ENCODE data around the gene FAM174C.

FAM174C gene

DNA sequence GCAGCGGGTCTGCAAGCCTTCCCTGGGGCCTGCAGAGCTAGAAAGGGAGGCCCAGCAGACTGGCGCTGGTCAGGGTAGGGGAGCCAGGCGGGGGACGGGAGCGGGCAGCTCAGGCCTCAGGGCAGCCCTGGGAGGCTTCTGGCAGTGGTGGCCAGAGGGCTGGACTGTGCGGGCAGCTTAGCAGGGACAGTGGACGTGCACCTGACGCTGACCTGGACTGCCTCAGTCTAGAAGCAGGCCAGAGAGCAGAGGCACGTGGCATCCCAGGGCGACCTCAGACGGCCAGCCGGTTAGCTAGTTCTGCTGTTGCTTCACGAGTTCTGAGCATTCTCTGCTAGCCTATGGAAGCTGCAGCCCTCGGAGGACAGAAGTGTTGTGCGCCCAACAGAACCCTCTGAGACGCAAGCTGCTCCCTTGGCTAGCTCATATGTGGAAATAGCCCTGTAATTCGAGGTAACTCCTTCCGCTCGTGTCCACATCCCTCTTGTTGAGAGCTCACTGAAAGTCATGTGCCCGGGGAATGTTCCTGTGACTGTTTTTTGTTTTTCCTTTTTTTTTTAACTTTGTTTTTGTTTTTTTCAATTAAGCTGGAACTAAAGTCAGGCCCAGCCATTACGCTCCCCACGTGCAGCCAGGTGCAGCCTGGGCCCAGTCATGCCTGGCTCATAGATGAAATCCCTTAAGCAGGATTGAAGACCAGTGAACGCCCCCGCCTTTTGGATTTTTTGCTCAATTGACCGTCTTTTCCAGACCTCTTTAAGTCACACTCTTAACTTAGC lies 1.9 kb upstream of the FAM174C start:
- no peak for DNase-seq (ENCODE audit: low read depth, low spot score)

DNA sequence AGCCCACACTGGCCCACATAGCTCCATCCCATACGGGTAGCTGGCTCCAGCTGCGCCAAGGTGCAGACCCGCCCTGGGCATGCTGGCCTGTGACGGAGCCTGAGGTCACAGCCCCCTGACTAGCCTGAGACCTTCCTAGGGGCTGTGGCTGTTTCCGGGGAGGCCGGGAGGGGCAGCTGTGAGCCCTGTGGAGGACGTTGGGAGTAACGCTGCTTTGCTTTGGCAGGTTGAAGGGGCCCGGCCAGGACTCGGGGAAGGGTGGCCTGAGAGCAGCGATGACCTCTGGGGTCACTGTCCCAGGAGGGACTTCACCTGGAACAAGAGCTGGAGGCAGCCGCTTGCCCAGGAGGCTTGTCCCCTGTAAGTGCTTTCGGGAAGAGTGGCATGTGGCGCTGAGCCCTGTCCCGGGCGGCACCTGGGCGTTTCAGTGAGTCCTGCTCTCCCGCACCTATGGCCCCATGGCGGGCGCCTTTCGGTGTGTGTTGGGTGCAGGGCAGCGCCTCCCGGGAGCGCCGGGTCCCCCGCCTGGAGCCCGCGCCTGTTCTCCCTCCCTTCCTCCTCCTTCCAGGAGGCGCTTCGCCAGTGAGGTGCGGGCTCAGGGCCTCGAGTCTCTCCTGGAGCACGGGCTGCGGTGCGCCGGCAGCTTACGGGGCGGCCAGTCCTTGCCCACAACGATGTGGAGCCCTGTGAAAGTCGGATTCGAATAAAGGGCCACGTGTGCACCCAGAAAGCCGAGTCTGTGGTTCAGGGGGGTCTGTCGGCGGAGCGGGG lies 1.1 kb upstream of the FAM174C start:
- no peak for DNase-seq (ENCODE audit: low read depth, low spot score)

DNA sequence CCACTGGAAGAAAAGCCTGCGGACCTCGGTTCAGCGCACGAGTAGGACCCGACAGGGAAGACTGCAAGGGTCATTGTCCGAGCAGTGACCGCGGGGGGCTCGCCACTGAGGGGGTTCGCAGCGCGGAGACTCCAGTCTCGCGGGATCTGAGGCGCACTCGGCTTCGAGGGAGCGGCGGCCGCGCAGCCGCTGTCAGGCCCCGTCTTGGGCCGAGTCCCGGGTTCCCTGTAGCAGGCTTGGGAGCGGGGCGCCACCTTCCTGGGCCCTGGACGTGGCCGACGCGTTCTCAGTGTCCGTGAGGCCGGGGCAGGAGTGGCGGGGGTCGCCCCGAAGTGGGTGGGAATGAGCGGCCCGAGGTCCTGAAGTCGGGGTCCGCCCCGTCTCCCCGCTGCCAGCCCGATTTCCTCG lies 474 bp upstream of the FAM174C start:
- DNase-seq (ENCODE audit: low read depth, low spot score) = no peak

DNA sequence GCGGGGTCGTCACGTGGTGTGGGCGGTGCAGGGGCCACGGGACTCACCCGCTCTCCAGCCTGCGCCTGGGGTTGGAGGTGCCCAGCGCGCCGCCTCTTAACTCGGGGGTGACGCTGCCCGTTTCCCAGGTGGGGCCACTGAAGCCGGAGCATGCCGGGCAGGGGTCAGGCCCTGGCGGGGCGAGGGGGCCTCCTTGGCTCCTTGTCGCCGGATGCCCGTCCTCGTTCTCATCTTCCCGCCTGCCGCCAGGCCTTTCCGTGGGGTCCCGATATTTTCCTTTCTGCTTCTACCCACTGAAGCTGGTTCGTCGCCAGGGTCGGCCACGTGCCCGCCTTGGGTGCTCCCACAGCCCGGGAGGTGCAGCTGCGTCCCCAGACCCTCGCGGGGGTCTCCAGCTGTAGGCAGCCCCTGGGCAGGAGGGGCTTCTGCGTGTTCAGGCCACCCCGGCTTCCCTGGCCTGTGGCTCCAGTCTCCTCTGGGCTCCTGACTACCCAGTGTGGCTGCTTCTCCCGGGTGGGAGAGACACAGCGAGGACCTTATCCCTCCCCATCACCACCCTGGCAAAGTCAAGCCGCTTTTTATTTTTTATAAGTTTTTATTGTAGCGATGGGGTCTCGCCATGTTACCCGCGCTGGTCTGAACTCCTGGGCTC lies 772 bp downstream of the FAM174C start:
- no peak for DNase-seq (ENCODE audit: low read depth, low spot score)

DNA sequence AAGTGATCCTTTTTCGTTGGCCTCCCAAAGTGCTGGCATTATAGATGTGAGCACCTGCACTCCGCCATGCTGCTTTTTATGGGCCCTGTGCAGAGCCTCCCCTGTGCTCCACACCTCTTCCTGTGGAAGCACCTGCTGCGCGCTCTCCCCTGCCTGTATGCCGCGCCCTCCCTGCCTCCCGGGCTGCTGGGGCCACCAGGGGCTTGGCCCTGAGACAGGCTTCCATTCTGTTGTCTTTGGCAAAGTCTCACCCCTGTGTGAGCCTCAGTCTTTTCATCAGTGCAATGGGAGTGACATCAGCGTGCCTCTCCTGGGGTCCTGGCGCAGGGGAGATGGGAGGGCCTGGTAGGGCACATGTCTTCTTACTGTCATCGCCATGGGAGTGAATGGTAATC lies 1.3 kb downstream of the FAM174C start:
- no peak for DNase-seq (ENCODE audit: low read depth, low spot score)

DNA sequence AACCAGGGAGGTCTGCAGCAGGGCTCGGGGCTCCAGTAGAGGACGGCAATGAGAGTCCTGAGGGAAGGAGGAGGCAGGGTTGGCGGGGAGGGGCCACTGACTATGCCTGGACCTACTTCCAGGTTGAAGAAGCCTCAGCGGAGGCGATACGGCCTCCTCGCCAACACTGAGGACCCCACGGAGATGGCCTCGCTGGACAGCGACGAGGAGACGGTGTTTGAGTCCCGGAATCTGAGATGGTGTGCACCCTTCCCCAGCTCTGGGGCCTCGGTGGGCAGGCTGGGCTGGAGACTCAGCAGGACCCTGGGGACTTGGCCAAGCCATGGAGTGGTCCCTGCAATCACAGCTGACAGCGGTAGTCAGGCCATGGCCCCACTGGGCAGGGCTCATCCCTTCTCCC lies 1.7 kb downstream of the FAM174C start:
- DNase-seq (ENCODE audit: low read depth, low spot score) = no peak

DNA sequence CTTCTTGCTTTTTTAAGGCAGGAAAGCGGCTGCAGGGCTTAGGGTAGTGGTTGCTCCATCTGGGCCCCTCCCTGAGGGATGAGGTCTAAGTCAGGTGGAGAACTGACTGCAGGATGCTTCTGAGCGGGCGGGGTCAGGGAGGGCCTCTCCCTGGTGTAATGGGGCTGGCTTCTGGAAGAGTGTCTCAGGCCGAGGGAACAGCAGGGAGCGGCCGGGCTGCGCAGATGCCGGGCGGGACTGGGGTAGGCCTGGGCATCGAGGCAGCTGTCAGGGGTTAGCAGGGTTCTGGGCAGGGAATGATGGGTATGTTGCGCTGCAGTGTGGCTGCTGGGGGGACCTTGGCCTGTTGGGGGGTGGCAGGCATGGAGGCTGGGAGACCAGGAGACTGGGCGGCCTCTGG lies 2.7 kb downstream of the FAM174C start:
- no peak for DNase-seq (ENCODE audit: low read depth, low spot score)

DNA sequence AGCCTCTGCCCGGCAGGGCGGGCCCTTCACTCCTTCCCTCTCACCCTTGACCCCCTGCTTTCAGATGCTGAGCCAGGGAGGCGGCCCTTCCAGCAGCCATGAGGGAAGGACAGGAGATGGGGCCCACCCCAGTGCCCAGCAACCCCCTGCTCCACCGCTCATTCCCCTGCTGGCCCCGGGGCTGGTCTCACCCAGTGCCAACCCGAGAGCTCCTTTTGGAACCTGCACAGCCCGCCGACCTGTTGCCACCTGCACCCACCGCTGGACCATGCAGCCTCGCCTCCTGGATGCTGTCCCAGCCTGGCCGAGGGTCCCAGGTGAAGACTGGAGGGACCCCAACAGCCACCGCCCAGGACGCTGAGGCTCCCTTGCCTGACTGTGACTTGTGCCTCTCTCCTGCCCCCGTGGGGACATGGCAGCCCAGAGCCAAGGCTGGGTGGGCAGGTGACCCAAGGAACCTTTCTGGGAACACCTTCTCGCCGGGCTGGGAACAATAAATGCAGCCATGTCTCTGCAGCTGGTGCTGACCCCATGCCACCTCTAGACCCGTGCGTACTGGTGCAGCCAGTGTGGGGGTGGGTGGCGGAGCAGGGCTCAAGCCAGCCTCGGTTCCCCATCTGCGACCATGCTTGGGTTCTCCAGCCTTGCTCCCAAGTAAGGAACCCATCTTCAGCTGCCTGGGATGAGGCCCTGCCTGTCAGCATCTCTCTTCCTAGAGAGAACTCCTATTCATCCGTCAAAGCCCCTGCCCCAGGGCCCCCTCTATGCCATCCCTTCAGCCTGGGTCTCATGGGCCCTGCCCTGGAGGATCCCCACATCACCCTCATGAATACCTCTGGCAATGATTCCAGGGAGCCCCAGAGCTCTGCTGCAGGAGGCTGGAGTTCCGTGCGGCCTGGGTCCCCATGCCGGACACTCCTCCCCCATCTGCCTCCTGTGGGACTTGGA lies 3.7 kb downstream of the FAM174C start:
- no peak for DNase-seq (ENCODE audit: low read depth, low spot score)

DNA sequence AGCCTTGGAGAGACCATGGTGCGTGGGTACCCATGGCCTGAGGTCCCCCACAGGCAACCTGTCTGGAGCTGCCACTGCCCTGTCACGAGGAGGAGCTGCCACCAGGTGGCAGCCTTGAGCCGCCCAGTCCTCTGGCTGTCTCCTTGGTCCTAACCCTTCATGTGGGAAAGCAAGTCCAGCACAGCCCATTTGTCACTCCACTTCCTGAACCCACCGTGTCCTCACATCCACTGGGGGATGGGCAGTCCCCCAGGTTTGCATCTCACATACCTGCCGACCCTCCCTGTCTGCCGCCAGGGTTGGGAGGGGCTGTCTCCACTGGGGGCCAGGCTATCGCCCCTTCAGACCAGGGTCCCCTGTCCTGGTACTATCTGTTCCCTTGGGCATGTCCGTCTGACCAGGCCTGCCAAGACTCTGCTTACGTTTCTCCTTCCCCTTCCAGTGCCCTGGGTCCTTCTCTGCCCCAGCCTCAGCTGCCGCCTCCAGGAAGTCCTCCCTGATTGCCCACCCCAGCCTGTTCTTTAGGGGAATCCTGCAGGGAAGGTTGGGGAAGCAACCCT lies 4.5 kb downstream of the FAM174C start:
- DNase-seq (ENCODE audit: low read depth, low spot score) = no peak

DNA sequence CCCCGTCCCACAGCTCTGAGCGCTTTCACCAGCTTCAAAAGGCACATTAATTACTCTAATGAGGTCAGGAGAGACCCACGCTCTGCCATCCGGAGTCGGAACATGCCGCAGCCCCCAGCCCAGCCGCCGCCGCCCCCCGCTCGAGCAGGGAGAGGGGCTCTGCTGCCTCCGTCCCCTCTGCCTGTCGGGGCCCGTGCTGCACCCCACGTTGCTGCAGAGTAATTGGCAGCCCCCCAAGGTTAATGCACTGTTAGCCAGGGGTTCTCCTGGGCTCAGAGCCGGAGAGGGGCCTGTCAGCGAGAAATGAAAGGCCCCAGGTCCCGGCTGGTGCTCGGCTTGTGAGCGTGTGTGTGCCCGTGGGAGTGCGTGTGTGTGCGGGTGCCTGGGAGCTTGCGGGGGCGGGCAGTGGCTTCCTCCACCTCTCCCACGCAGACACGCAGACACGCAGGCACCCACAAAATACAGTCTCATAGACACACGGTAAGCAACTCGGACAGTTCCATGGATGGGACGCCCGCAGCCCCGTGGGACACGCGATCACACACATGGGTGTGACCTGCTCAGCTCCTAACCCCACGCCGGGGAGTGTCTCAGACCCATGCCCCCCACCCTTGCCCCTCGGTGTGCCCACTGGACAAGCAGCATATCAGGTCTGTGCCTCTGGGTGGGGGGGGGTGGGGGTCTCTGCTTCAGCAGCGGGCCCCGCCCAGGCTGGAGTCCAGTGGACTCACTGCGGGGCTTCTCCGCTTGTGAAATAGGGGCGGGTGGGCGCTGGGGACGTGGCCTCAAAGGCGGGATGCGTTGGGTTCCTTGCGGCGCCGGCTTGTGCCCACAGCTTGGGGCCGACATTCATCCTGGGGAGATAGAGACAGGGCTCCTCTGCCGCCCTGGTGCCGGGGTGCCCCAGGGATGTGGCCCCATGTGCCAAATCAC lies 5.6 kb downstream of the FAM174C start:
- no peak for DNase-seq (ENCODE audit: low read depth, low spot score)

DNA sequence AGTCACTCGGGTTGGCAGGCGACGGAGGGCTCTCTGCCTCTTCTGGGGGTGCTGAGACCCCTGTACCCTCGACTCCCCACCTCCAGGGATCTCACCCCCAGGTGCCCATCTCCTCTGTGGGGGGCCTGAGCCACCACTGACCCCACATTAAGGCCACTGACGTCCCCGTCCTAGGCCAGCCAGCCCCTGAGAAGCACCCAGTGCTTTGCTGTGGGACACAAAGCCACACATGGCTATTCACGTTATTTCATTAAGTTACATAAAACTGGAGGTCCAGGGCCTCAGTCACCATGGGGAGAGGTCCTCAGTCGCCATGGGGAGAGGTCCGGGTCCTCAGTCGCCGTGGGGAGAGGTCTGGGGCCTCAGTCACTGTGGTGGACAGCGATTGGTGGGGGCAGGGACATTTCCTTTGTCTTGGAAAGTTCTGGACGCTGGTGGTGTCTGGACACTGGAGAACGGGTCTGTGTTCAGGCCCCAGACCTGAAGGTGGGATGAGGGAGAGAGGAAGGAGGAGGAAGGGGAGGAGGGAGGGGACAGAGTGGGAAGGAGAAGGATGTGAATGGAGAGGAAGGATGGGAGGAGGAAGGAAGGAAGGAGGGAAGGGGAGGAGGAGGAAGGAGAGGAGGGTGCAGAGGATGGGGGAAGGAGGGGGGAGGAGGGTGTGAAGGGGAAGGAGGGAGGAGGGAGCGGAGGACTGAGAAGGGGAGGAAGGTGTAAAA lies 6.4 kb downstream of the FAM174C start:
- DNase-seq (ENCODE audit: low read depth, low spot score) = no peak

DNA sequence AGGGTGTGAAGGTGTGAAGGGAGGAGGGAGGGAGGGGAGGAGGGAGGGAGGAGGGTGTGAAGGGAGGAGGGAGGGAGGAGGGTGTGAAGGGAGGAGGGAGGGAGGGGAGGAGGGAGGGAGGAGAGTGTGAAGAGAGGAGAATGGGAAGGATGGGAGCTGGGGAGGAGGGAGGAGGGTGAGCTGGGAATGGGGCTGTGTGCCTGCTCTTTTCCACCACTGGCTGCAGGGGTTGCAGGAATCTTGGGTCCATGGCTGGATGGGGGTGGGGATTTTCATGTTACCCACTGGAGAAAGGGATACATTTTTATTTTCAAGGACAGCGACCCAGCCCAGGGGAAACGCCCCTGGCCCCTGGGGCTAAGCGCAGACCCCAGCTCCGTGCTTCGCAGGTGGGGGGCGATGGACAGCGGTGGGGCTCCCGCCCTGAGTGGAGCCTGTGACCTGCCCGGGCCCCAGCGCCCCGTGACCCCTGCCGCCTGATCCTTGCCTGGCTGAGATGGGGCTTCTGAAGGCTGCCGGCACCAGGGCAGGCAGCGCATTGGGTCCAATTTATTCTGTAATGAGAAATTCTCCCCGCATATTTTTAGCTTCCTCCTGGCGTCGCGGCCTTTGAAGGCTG lies 7.4 kb downstream of the FAM174C start:
- DNase-seq (ENCODE audit: low read depth, low spot score) = no peak

DNA sequence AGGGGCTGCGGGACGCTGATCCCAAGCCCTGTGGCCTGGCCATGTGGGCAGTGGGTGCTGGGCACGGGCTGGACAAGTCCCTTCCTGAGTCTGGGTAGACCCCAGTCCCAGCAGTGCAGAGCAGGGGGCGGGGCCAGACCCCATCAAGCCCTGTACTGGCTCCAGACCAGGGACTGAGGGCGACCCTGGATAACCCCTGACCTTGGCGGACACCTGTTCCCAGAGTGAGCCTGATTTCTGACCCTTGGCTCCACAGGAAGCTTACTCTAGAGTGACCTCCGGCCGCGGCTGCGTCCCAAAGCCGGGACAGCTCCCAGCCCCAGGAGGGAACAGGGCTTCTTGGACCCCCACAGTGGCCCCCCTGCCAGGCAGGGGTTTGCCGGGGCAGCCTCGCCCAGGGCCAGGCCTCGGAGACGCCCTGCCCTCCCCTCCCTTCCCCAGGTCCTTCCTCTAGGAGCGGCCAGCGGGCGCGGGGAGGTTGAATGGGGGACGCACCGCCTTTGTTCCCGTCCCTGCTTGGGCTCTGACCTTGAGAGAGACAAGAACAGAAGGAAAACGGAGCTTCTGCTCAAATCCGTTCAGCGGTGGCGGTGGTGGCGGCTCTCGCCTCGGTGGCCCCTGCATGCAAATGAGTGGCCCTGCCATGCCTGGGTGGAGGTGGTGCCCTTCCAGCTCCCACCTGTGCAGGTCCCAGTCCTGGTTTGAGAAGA lies 8.0 kb downstream of the FAM174C start:
- DNase-seq (ENCODE audit: low read depth, low spot score) = no peak

DNA sequence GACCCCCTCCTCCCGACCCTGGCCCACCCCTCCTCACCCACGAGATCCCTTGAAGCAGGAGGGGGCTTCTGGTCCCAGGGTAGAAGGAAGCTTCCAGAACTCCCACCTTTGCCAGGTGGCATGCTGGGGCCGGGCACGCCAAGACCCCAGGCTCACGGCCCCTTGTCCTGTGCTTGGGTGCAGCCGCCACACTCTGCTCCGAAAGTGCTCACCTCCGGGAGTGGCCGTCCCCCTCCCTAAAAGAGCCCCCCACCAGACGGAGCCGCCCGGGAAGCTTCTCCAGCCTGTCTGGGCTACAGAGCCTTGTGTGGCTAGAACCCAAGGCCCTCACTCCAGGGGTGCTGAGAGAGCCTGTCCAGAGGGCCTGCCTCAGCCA lies 8.6 kb downstream of the FAM174C start:
- no peak for DNase-seq (ENCODE audit: low read depth, low spot score)

DNA sequence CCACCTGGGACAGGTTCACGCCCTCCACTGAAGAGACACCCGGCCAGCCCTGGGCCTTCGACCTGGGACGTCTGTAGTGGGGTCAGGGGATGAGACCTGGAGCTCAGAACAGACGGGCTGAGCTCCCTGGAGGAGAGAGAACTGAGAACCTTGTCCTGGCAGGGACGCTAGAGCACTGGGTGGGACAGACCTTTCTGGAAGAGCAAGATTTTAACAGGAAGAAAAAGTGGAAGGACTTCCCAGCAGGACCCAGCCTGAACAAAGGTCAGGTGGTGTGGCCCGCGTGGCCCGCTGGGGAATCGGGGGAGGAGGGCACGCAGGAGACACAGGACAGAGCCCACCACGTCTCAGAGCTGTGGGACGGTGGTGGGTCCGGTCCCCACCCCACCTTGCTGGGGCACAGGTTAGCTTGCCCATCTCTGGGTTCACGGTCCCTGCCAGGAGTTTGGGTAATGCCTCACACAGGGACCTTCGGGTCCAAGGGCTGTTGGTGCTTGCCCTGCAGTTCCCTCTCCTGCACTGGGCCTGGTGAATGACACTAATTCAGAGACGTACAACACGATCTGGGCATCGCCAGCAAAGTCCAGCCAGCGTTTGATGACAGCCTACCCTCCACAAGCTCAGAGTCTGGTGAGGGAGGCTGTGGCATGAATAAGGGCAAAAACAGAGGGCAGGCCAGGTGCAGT lies 9.1 kb downstream of the FAM174C start:
- DNase-seq (ENCODE audit: low read depth, low spot score) = no peak

DNA sequence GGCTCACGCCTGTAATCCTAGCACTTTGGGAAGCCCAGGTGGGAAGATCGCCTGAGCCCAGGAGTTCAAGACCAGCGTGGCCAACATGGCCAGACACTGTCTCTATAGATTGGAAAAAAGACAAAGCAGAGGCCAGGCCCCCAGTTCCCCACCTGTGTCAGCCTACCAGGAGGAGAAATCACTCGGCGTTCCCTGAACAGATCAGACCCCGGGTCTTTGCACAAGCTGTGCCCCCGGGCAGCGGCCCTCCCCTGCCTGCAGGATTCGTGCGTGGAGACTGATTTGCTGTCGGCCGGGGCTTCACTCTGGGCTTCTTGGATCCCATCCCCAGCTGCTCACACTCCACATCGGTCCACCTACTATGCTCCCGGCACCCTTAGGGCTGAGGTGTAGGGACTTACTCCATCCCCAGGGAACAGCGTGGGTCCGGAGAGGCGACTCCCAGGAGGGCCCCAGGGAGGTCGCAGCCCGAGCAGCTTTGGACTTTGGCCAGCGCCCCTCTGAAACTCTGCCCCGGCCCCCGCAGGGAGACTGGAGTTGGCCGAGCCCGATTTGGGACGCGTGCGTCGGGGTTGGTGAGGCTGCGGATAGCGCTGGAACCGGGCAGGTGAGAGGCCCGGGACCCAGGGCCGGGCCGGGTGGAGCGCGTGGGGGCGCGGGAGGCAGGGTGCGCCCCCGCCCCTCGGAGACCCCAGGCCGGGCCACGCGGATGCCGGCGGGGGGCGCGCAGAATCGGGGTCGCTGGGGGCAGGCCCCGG lies 9.8 kb downstream of the FAM174C start:
- no peak for DNase-seq (ENCODE audit: low read depth, low spot score)

DNA sequence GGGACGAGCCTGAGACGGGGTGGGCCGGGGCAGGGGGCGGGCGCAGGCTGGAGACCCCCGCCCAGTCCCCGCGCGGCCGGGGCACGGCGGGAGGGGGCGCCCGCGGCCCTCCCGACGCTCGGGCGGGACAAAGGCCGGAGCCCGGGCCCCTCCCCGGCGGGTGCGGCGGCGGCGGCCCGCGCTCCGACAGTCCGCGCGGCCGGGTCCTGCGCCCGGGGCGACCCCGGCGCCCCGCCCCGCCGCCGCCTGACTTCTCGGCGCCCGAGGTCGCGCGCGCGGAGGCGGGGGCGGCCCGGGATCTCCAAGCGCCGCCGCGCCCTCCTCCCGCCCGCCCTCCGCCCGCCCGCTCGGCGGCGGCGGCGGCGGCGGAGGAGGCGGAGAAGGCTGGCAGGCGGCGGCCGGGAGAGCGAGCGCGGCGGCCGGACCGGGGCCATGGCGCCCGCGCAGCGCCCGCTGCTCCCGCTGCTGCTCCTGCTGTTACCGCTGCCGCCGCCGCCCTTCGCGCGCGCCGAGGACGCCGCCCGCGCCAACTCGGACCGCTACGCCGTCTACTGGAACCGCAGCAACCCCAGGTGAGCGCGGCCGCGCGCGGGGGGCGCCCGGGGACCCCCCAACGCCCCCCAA lies 10.5 kb downstream of the FAM174C start, which contains the start of gene EFNA2:
EFNA2 (plus strand) TSS at position 137 of the 624 bp plus-strand sequence; CDS start at position 433, 296 bp downstream.
- DNase-seq (ENCODE audit: low read depth, low spot score) = no peak
